A204.1 (cell line): ENCODE measurements around the gene FSTL3.

Source experiments
- FAIRE-seq: peaks from 2 replicates; lab custom pipeline; 2012; peaks lifted over from hg19 to GRCh38; lab: Jason Lieb, UNC

The FSTL3 gene

GRCh38 chr19:645912-646778 lies 30.0 kb upstream of the FSTL3 start:
- FAIRE-seq, result no peak

- FAIRE-seq, result no peak
These were observed 29.2 kb upstream of the FSTL3 start for GRCh38 chr19:646779-647565.

- FAIRE-seq, result no peak
These were observed 28.5 kb upstream of the FSTL3 start for GRCh38 chr19:647566-648284.

DNA sequence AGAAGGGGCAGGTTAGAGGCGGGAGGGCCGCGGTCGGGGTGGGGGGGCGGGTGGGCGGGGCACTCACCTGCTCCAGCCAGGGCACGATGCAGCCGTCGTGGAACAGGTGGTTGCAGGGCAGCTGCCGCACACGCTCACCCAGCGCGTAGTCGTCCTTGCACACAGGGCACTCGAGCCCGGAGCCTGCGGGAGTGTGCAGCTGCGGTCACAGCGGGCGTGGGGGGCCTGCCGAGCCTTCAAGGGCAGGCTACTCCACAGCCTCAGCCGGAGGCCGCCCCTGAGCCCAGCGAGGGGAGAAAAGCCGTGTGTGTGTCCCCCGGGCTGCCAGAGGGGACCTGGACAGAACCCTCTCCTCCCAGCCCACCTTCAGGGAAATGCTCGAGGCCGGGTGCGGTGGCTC lies 27.9 kb upstream of the FSTL3 start:
- no peak for FAIRE-seq

- no peak for FAIRE-seq
These were observed 27.0 kb upstream of the FSTL3 start for GRCh38 chr19:648904-649801.

- no peak for FAIRE-seq
These were observed 26.1 kb upstream of the FSTL3 start for GRCh38 chr19:650121-650520.

GRCh38 chr19:651114-651818 lies 24.9 kb upstream of the FSTL3 start:
- FAIRE-seq, result no peak

- FAIRE-seq, result no peak
These were observed 24.2 kb upstream of the FSTL3 start for GRCh38 chr19:651991-652390.

DNA sequence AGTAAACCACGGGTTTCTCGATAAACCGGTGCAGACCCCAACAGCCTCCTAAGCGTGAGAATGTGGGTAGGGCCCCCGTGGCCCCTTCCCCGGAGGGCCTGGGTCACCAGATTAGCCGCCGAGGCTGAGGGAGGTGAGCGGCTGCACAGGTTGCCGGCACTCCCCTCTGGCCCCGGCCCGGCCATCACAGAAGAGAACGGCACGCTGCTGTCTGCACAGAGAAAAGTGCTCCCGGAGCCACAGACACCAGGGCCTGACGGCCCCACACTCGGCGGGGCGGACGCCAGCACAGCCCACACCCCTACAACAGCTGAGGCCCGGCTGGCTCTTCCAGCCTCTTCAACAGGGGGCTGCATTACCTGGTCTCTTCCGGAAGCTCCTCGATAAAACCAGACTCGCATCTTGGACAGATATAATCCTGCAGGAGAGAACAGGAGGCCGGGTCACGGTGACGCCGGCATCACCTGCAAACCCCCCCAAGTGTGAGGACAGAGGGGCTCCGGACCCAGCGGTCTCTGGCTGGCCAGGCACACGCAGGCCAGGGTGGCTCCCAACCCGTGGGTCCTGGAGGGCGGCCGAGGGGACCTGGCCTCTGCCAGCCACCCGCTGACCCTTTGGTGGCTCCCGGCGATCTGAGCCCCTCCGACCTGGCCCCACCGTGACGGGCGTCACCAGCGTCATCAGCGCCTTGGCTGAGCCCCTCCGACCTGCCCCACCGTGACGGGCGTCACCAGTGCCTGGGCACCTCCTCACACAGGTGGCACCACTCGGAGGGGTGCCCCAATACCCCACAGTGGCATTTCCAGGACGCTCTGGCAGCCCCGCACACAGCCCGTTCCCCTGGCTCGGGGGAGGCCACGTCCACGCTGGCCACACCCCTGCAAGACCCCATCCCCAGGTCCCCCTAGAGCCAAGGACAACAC lies 23.5 kb upstream of the FSTL3 start:
- no peak for FAIRE-seq

GRCh38 chr19:653425-653824 lies 22.8 kb upstream of the FSTL3 start:
- FAIRE-seq, result no peak

GRCh38 chr19:655691-656090 lies 20.5 kb upstream of the FSTL3 start:
- FAIRE-seq, result no peak

- no peak for FAIRE-seq
These were observed 19.2 kb upstream of the FSTL3 start for GRCh38 chr19:656751-657559.

- no peak for FAIRE-seq
These were observed 18.6 kb upstream of the FSTL3 start for GRCh38 chr19:657611-658010.

DNA sequence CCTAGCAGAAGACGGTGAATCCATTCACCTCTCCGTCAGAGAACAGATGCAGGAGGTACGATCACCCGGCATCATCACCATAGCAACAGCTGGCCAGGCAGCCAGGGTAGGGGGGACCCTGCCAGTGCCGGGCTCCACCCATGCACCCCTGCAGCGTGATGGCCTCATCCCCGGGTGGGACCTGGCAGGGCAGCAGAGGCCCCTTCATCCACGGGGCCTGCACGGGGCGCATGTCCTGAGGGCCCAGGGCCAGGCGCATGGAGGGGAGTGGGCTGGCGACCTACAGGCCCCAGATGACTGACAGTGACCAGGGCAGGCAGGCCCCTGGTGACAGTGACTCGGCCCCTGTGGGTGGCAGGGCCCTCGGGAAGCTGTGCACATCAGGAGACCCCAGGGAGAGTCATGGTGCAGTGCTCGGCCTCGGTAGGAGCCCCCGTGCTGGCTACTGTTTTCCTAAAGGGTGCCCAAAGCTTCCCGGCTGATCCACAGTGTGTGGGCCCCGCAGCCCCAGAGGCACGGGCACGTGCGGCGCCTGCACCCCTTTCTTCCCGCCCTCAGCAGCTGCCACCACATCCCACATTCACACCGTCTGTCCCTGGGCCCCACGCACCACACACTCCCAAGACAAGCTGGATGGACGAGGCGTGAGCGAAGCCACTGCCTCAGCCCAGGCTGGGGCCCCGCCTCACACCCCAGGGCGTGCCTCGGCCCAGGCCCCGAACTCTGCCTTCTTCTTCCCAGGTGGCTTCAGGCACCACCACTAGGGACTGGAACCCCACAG lies 17.9 kb upstream of the FSTL3 start:
- FAIRE-seq, result no peak

GRCh38 chr19:658916-659839 lies 17.0 kb upstream of the FSTL3 start:
- FAIRE-seq, result no peak

DNA sequence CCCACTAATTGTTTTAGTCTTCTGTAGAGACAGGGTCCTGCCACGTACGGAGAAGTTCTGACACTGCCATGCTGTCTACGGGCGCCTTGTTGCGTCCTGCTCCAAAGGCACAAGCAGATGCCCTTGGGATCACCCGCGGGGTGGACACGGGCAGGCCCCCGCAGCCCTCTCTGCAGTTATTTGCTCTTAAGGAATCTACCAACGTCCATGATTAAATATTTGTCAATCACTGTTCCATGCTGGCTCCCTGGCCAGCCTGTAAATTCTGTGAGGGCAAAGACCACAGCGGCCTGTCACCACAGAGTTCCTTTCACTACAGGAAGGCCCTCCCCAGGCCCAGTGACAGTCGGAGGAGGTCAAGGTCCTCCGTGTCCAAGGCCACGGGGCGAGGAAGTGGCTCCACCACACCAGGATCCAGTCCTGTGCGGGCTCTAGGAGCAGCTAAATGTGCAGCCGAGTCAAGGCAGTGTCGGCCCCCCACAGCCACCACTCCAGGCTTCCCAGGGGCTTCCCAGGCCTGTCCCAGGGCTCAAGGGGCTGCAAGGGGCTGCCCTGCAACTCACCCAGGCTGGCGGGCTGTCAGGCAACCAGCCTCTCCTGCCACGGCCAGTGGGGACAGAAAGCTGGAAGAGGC lies 15.3 kb upstream of the FSTL3 start:
- FAIRE-seq, result no peak
